Measurements from ENCODE around the gene IGF1.

DNA sequence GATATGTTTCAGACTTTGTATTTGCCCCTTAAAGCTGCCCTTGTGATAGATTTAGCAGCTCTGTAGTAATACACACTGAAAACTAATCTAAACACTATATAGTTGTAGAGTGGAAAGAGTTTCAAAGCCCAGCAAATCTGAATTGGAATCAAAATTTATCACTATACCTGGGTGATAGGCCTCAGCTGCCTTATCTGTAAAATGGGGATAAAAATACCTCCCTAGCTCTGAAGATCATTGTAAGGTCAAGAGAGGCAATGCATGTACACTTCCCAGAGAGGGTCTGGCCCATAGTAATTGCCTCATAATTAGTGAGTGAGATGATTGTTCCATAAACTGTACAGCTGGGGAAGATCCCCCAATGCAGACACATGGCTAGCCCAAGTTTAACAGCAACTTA, 103.6 kb downstream of the IGF1 start:
- TF ChIP-seq POLR2A (IDR thresholded peaks at IDR 0.05; ENCODE audit: borderline replicate concordance, extremely low read depth, insufficient read depth, insufficient read length) (no peak), POLR2AphosphoS5 (IDR thresholded peaks at IDR 0.05; ENCODE audit: low read depth, low read length) (no peak), CEBPB (IDR thresholded peaks at IDR 0.05; ENCODE audit: low read depth) (no peak), CTCF (IDR thresholded peaks at IDR 0.05 in 2 of 3, conservative IDR thresholded peaks at IDR 0.05 in 1 of 3; ENCODE audit: borderline replicate concordance in 1 of 3, insufficient read depth in 1 of 3, low read depth in 2 of 3, low read length in 2 of 3) (no peak), ELF1 (IDR thresholded peaks at IDR 0.05; ENCODE audit: borderline replicate concordance, low read depth) (no peak), EZH2 (IDR thresholded peaks at IDR 0.05) (no peak), REST (IDR thresholded peaks at IDR 0.05; ENCODE audit: low read depth) (no peak), EZH2phosphoT487 (IDR thresholded peaks at IDR 0.05; ENCODE audit: borderline replicate concordance) (no peak), ATF3 (IDR thresholded peaks at IDR 0.05) (no peak)
- TF ChIP-seq, protein P1, sequence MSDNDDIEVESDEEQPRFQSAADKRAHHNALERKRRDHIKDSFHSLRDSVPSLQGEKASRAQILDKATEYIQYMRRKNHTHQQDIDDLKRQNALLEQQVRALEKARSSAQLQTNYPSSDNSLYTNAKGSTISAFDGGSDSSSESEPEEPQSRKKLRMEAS (IDR thresholded peaks at IDR 0.05) = no peak
